CD4-positive, alpha-beta T cell treated with Interleukin-6 for 4 hours (primary cell): ENCODE measurements around the gene DEPDC1B.
"Not testable (repeated sequence)": the region's sequence is repeated elsewhere in the genome, so short reads cannot be mapped to it uniquely, and the experiment has no call there.

Experiments
- DNase-seq: peaks from one replicate; pipeline ENCODE4 v3.0.0-alpha.2; 2020; ENCODE audit warnings: mixed read lengths

The DEPDC1B gene

DNA sequence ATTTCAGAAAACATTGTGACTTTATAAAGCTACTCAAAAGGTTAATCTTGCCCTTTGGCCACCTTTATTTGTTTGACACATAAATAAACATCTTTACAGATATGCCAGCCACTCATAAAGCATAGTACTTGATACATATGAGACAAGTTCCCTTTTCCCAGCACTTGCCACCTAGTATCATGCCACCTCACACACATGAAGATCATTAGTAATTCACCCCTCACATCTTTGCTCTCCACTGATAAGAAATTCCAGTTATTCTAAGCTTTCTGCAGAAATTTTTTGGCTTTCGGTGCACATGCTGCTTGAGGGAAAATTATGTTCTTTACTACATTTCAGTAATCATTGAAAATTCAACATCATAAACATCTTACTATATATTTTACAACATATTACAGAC lies 59.1 kb downstream of the DEPDC1B start:
- no peak for DNase-seq

DNA sequence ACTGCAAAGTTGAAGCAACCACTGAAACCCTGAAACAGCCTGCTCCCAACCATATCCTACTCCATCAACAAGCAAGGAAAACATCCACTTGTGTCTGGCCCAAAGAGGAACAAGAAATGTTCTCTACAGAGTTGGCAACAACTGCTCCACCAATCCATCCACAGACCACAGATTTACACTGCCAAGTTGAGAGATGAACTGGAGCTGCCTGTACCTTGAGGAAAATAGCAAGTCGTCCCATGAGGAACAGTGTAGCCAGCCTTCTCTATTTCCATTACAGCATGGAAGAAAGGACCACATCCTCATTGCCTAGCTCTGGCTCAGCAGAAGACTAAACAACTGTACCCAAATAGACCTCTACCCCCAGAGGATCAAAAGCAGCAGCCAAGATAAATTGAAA lies 60.4 kb downstream of the DEPDC1B start:
- DNase-seq, result no peak

DNA sequence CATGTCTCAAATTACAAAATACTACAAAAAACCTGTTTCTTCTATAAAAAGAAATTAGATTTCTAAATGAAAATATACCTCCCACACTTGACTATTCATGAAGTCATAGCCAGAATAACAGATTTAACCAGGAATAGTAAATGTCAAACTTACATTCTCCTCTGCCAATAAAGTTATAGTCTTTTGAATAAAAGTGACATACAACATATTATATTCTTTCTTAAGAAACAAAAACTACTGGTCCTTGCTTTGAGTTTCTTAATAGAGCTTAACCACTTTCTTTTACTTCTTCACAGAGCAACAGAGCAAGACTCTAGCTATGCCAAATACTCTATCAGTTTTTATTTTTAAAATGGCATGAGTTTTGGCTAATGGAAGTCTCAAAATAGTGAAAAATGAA lies 61.7 kb downstream of the DEPDC1B start:
- no peak for DNase-seq

DNA sequence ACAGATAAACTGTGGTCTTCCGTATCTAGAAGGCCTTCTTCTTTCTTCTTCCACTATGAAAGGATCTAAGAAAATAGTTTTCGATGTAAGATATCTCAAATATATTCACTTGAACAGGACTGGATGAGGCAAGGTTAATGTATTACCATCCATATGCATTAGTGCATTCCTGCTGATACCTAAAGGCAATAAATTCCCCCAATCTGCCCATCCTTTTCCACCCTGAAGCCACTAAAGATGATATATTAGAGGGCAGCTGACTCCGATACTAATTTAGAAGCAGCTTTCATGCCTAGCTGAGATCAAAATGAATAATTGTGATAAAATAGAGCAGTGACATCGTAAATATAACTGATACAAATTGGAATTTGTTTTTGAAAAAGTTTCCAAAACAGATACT lies 63.3 kb downstream of the DEPDC1B start:
- no peak for DNase-seq

DNA sequence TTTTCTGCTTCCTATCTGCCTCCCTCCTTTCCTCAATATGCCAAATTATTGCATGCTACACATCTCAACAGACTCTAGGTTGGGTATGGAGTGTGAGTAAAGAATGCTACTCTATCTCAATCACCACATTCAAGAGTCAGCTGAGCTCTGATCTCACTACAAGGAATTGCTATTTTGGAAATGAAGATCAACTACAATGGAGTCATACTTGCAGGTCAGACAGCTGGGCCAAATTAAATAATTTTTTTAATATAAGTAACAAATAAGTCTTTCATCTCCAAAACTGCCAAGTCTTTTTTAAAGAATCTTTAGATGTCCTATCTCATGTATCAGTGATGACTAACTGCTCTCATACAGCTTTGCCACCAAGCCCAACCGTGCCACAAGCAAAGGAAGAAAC lies 64.0 kb downstream of the DEPDC1B start:
- DNase-seq, result no peak

DNA sequence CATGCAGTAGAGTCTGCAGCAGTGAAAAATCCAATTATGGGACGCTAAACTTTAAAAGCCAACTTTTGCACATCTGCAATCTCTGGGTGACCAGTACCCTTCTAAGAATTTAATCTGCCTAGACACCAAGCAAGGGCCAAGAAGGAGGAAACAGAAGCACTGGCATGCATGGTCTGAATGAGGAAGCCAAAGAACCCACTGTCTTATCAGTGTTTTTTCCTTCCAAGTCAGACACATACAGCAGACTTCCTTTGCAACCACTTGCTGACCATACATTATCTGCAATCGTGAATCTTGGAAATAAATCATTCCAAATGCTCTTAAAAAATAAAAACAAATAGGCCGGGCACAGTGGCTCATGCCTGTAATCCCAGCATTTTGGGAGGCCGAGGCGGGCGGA lies 65.9 kb downstream of the DEPDC1B start:
- no peak for DNase-seq

DNA sequence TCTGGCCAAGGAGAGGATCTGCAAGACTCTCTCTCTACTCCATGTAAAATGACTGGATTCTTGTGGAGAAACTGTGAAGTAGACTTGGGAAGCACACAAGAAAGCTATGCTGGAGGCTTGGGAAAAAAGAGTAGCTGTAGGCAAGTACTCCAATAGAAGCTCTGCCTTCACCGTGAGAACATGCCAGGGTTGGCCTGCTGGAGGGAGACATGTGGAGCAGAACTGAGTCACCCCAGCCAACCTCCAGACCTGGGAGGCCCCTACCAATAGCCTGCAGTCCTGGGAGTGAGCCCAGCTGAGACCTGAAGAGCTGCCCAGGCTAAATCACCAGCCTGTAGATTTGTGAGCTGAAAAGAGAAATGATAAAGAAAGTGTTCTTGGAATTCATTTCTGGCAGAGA lies 66.6 kb downstream of the DEPDC1B start:
- DNase-seq, result no peak

DNA sequence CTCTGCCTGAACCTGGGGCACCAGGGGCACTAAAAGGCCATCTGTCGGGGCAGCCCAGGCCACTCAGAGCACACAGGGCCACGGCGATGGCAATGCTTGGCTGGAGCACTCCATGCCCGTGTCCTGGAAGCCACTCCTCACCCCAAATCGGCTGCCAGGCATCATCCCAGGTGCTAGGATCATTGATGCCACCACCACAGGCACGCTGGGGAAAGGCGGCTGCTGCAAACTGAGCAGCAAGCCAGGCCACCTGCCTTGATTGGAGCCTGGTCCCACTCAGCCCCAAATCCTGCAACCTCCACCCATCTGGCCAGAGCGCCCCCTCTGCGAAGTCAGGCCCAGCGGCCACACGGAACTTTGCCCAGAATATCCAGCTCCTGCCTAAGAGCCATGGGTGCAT lies 67.8 kb downstream of the DEPDC1B start:
- DNase-seq, result no peak

DNA sequence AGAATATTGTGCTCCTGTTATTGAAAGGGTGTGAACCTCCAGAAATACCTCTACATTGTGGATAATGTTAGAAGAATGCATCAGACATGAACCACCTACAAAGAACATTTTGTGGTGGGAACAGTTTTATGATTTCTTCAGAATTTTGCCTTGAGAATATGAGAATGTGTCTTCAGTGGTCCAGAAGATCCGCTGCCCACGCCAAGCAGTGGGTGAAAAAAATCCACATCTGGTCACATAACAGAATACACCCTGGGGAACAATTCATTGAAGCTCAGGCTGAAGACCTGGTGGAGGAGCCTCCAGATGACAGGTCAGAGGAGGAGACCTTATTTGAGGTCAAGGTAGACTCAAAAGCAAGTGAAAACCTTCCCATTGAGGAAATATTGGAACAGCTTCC lies 69.1 kb downstream of the DEPDC1B start:
- no peak for DNase-seq

DNA sequence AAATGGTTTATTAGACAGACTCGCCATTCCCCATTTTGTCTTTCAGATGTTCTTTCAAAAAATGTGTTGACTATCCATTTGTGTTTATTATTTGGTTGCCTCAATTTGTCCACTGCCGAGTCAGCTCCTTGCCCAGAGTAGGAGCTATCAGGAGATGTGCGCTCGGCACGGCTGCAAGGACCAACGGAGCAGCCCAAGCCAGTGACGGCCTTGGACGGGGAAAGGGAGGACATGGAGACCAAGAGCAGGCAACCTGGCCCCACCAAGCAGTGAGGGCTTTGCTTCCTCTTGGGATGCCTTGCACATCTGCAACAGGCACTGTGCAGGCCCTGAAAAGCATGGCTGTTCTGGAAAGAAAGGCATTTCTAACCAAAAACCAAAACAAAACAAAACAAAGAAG lies 69.8 kb downstream of the DEPDC1B start:
- DNase-seq, result no peak

DNA sequence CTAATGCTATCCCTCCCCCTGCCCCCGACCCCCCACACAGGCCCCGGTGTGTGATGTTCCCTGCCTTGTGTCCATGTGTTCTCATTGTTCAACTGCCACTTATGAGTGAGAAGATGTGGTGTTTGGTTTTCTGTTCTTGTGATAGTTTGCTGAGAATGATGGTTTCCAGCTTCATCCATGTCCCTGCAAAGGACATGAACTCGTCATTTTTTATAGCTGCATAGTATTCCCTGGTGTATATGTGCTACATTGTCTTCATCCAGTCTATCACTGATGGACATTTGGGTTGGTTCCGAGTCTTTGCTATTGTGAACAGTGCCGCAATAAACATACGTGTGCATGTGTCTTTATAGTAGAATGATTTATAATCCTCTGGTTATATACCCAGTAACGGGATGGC lies 75.1 kb downstream of the DEPDC1B start:
- DNase-seq, result not testable (repeated sequence)

DNA sequence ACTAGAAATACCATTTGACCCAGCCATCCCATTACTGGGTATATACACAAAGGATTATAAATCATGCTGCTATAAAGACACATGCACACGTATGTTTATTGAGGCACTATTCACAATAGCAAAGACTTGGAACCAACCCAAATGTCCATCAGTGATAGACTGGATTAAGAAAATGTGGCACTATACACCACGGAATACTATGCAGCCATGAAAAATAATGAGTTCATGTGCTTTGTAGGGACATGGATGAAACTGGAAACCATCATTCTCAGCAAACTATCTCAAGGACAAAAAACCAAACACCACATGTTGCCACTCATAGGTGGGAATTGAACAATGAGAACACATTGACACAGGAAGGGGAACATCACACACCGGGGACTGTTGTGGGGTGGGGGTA lies 79.2 kb downstream of the DEPDC1B start:
- not testable (repeated sequence) for DNase-seq

DNA sequence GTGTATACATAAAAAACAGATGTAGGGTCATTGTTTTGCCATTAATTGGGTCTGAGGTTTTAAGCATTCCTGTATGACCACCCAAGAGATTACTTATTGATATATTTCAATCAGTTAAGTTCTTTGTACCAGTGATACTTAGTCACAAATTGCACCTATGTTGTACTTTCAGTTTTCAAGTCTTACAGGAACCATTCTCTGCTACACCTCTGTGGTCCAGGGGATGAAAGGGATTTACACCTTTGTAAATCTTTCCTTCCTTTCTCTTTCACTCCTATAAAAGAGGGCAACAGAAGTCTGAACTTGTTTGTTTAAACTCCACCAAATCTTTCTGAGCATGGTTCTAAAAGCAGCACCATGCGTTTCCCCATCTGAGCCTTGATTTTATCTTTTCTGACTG lies 86.1 kb downstream of the DEPDC1B start:
- DNase-seq, result no peak

DNA sequence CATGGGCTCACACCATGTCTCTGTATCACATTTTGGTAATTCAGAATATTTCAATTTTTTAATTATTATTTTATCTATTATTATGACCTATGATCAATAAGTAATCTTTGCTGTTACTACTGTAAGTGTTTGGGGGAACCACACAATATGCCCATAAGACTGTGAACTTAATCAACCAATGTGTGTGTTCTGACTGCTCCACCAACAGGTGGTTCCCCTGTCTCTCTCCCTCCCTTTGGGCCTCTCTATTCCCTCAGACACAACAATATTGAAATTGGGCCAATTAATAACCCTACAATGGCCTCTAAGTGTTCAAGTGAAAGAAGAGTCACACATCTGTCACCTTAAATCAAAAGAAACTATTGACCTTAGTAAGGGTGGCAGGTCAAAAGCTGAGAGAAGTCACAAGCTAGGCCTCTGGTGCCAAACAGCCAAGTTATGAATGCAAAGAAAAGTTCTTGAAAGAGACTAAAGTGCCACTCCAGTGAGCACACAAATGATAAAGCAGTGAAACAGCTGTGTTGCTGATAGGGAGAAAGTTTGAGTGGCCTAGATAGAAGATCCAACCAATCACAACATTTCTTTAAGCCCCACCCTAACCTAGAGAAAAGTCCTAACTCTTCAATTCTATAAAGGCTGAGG lies 88.7 kb downstream of the DEPDC1B start:
- DNase-seq, result no peak

DNA sequence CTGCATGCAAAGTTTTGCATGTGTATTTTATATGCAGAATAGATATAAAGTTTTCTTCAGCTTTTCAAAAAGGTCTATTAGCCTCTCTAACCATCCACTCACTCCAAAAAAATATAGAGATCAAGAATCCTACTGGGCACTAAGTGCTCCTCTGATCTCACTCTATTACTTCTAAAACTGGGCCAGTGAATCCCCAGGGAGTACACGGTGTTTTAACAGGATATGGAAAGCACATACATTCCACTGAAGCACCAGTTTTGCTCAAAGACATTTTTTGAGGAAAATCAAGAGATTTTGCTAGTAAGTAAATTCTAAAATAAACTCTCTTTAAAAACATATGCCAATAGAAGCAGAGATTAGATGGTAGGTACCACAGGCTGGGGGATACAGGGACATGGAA lies 95.2 kb downstream of the DEPDC1B start:
- no peak for DNase-seq

DNA sequence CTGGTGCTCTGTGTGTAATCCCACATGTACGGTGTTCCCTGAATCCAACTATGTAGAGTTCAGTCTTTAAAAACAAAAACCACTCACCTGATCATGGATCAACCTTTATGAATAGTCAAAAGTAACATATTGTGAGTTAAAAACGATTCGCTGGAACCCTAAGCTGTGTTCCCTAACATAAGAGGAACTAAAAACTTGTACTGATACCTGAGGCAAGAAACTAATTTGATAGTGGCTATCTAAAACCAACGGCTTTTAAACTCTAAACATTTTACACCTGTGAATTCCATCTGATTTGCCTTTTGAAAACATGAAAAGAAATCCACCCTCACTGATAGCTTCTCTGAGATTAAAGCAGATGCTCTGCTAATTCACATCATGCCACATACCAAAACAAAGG lies 101.5 kb downstream of the DEPDC1B start:
- no peak for DNase-seq

DNA sequence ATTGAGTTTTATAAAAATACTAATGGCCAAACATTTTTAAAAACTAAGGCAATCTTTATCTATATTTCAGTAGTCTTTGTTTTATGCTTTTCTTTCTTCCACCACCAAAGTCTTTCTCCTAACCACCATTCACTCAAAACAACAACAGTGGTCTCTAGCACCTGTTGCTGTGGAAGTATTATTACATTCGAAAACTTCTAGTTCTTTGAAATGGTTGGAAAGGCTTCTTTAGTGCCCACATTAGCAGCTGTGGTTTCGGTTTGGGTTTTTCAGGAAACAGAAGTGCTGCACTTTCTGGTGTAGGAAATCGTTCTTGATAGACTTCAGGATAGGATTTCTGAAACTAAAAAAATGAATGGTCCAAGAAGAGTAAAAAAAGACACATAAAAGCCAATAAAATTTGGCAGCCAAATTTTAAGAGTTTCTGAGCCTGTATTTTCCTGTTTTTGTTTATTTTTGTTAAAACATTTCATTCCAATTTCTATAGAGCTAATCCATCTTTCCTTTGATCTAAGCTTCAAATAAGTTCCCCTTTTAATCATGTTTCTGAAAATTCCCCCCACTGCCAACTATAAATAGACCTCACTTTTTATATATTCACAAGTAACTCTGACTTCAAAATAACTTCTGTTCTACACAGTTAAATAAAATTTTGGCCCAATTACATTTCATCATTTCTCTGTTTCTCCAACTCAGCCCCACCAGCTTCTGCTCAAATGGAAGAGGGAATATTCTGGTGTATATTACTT lies 102.2 kb downstream of the DEPDC1B start:
- no peak for DNase-seq

DNA sequence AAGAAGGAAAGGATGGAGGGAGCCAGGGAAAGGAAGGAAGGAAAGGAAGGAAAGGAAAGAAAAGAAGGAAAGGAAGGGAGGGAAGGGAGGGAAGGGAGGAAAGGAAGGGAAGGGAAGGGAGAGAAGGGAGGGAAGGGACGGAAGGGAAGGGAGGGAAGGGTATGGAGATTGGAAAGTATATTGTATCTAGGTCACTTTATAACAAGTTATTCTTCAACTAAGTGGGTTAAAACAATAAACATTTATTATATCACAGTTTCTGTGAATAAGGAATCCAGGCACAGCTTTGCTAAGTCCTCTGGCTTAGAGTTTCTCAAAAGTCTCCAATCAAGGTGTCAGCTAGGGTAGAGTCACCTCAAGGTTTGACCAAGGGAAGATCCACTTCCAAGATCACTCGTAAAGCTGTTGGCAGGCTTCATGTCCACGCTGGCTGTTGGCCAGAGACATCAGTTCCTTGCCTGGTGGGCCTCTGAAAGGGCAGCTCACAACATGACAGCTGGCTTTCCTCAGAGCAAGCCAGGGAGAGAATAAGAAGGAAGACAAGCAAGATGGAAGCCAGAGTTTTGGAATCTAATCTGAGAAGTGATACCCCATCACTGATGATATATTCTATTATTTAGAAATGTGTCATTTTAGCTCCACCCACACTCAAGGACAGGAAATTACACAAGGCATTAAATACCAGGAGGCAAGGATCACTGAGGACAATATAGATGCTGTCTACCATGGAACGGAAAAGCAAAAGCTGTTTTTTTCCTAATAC lies 105.1 kb downstream of the DEPDC1B start:
- no peak for DNase-seq

DNA sequence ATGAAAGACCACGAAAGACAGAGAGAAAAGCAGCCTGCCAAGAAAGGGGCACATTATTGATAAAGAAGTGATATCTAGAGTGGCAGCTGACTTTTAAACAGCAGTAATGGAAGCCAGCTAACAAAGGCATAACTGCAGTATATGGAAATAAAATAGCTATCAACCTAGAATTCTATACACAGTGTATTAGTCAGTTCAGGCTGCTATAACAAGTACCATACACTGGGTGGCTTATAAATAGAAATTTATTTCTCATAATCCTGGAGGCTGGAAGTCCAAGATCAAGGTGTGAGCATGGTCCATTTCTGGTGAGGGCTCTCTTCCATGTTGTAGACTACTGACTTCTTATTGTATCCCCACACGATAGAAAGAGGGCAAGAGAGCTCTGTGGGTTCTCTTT lies 109.8 kb downstream of the DEPDC1B start:
- no peak for DNase-seq

DNA sequence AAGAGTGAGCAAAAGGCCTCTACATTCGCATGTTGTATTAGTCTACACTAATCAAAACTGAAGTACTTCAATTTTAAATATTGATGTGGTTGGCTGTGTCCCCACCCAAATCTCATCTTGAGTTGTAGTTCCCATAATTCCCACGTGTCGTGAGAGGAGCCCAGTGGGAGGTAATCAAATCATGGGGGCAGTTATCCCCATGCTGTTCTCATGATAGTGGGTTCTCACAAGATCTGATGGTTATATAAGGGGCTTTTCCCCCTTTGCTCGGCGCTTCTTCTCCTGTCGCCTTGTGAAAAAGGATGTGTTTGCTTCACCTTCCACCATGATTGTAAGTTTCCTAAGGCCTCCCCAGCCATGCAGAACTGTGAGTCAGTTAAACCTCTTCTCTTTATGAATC lies 112.7 kb downstream of the DEPDC1B start:
- DNase-seq, result not testable (repeated sequence)

DNA sequence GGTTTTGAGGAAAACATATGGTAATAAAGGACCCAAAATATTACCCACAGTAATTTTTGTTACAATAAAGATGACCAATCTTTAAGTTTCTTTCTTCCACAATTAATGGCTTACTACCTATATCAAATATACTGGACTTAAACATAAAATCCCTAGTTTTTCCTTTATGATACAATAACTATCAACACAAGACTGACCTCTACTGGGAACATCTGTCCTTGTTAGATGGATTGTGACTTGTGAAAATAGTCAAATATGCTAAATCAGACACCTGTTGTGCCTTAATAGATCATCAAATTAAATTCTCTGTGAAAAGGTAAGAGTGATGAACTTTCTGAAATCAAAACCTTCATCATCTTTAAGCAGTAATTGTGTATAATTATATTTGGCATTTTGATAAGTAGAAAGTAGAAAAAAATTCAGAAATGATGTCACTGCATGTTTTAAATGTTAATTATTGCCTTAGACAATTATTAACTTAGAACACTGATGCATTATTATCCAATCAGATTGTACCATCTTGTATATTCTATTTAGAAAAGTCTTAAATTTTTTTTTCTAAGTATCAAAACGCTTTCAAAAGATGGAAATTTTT lies 113.6 kb downstream of the DEPDC1B start:
- no peak for DNase-seq

DNA sequence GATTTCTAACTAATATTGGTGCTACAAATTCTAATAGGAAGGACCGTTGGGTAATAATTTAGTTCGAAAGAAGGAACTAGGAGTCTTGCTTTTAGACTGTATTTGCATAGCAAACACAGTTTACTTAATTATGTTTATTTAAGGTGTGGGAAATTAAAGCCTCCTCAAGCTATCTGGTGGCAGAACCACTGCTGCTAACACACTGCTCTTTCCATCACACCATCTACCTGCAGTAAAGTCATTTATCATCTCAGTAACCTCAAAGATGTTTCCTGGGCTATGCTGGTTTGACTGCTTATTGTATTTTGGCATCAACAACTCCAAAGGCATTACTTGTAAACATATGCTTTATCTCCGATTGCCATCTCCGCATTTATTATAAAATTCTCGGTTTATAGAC lies 114.3 kb downstream of the DEPDC1B start:
- DNase-seq, result no peak

DNA sequence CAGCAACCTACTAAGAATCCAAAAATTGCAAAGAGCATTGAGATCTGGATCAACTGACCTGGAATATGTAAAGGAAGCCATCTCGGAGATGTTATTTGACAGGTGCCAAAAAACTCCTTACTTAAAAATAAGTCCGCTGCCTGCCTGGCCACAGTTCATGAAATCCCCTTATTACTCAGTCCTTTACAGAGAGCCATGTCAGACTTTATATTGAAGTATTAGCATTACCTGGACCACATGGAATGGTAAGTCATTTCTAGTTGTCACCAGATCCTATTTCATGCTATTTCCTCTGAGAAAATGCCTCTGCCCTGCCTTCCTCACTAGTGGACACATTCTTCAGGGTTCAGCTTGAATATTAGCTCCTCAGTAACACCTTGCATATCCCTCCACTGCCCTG lies 115.7 kb downstream of the DEPDC1B start:
- DNase-seq, result no peak

DNA sequence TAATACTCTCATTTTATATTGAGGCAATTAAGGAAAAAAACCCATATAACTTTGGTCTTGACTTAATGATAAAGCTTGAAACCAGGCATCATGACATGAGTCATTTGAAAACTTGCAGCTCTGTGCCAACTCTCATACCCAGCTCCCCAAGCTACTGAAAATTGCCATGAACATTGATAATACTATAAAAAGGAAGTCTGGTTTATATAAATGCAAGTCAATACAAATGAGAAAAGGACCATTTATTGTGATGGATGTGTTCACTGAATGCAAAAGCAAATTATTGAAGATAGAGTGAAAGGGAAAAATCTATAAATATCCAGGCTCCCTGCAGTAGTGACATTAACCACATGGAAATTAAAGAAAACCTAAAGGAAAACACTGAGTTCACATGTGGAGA lies 116.3 kb downstream of the DEPDC1B start:
- DNase-seq, result no peak
